Measurements from ENCODE around the gene LRP1B.

Gene LRP1B

DNA sequence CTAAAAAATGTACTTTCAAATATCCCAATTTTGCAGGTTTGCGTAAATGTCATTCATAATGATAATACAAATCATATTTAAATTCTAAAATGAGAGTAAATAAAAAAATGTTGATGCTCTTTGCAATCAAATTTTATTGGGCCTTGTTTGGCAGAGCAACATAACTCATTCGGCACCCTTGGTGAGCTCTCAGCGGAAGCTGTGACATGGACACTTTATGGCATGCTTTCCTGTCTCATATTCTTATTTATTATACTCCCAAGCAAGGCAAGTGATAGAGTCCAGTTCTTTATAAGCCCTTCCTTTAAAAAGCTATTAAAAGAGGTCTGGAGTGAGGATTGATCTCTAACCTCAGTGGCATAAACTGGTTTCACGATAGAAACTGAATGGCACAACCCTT, 1857.4 kb downstream of the LRP1B start:
- H3K4me3 ChIP-seq (ENCODE audit: low read length): no peak overlapping the region
- H3K4me2 ChIP-seq (ENCODE audit: low read length): no peak overlapping the region
- no peaks in the 10 kb centered on the region for H3K27me3 ChIP-seq (ENCODE audit: control insufficient read depth, low read length)
- no peak overlapping the region for H3K27ac ChIP-seq (ENCODE audit: low read depth, low read length)
- H3K9me2 ChIP-seq (replicated peaks; ENCODE audit: control insufficient read depth, low read length): no peaks in the 10 kb centered on the region; the same call in 1 of the 2 replicates
- TF ChIP-seq EZH2phosphoT487 (IDR thresholded peaks at IDR 0.05; ENCODE audit: borderline replicate concordance, low read length): no peak
- TF ChIP-seq, protein P1, sequence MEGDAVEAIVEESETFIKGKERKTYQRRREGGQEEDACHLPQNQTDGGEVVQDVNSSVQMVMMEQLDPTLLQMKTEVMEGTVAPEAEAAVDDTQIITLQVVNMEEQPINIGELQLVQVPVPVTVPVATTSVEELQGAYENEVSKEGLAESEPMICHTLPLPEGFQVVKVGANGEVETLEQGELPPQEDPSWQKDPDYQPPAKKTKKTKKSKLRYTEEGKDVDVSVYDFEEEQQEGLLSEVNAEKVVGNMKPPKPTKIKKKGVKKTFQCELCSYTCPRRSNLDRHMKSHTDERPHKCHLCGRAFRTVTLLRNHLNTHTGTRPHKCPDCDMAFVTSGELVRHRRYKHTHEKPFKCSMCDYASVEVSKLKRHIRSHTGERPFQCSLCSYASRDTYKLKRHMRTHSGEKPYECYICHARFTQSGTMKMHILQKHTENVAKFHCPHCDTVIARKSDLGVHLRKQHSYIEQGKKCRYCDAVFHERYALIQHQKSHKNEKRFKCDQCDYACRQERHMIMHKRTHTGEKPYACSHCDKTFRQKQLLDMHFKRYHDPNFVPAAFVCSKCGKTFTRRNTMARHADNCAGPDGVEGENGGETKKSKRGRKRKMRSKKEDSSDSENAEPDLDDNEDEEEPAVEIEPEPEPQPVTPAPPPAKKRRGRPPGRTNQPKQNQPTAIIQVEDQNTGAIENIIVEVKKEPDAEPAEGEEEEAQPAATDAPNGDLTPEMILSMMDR (IDR thresholded peaks at IDR 0.05; ENCODE audit: low read depth, low read length, poor library complexity, severe bottlenecking): no peak
- no peaks in the 10 kb centered on the region for H3K4me1 ChIP-seq (ENCODE audit: control insufficient read depth, low read length)
- H3F3A ChIP-seq (ENCODE audit: control insufficient read depth, insufficient read depth): no peaks in the 10 kb centered on the region
- H3K9me3 ChIP-seq (ENCODE audit: control insufficient read depth, insufficient read depth, low read length): no peaks in the 10 kb centered on the region
- H4K20me1 ChIP-seq (ENCODE audit: control insufficient read depth, insufficient read depth, low read depth, low read length): no peaks in the 10 kb centered on the region
- no peaks in the 10 kb centered on the region for H3K36me3 ChIP-seq (ENCODE audit: control insufficient read depth, low read length)
- no peaks in the 10 kb centered on the region for H3K79me2 ChIP-seq (ENCODE audit: control insufficient read depth, low read length)

DNA sequence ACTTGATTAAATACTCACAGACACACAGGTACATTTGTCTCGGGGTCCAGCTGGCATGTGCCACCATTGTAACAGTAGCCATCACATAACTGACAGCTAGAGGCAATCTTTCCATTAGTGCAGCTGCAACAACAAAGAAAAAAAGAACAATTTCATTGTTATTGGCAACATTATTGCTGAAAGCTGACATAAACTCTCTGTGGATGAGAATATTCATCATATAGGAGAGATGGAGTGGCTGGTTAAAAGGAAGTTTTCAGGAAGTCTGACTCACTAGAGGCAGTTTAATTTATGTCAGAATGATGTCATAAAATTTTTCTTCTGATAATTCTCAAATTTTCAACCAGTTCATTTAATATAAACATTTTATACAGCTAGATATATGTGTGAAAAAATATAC, 1860.6 kb downstream of the LRP1B start:
- Histone ChIP-seq H4K20me1 (ENCODE audit: control insufficient read depth, insufficient read depth, low read depth, low read length) (no peaks in the 10 kb centered on the region), H3K9me2 (replicated peaks; ENCODE audit: control insufficient read depth, low read length) (no peaks in the 10 kb centered on the region; the same call in 1 of the 2 replicates), H3K9me3 (ENCODE audit: control insufficient read depth, insufficient read depth, low read length) (no peaks in the 10 kb centered on the region), H3K27ac (ENCODE audit: low read depth, low read length) (no peak overlapping the region), H3K36me3 (ENCODE audit: control insufficient read depth, low read length) (no peaks in the 10 kb centered on the region), H3K79me2 (ENCODE audit: control insufficient read depth, low read length) (no peaks in the 10 kb centered on the region), H3K4me3 (ENCODE audit: low read length) (no peak overlapping the region), H3K4me2 (ENCODE audit: low read length) (no peak overlapping the region), H3F3A (ENCODE audit: control insufficient read depth, insufficient read depth) (no peaks in the 10 kb centered on the region), H3K4me1 (ENCODE audit: control insufficient read depth, low read length) (no peaks in the 10 kb centered on the region), H3K27me3 (ENCODE audit: control insufficient read depth, low read length) (no peaks in the 10 kb centered on the region)
- TF ChIP-seq EZH2phosphoT487 (IDR thresholded peaks at IDR 0.05; ENCODE audit: borderline replicate concordance, low read length): no peak
- TF ChIP-seq, protein P1 (IDR thresholded peaks at IDR 0.05; ENCODE audit: low read depth, low read length, poor library complexity, severe bottlenecking): no peak

DNA sequence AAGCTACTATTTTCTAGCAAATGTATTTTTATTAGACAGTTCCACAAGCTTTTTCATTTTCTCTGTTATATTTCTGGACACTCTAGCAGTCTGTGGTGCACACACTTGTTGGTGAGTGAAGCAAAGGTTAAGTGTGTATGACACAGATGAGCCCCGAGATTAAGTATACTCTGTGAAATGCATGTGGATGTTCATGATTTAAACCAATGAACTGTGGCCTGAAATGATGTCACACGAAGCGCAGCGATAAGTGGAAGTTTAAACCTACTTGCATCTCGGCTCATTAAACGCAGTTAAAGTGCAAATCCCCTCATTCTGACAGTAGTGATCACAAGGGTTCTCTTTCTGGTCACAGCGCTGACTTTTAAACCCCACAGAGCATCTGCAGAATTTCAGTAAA, 1861.8 kb downstream of the LRP1B start:
- TF ChIP-seq, protein P1 (IDR thresholded peaks at IDR 0.05; ENCODE audit: low read depth, low read length, poor library complexity, severe bottlenecking): no peak
- H3F3A ChIP-seq (ENCODE audit: control insufficient read depth, insufficient read depth): no peaks in the 10 kb centered on the region

DNA sequence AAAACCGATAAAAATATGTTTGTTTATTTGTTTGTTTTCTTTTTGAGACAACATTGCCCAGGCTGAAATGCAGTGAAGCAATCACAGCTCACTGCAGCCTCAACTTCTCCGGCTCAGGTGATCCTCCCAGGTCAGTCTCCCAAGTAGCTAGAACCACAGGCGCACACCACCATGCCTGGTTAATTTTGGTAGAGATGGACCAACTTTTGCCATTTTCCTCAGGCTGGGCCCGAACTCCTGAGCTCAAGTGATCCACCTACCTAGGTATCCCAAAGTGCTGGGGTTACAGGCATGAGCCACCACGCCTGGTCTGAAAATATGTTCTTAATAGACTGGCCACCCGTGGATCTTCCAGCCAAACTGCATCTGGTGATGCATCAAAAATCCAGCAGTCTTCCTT, 1867.9 kb downstream of the LRP1B start:
- no peaks in the 10 kb centered on the region for H3K79me2 ChIP-seq (ENCODE audit: control insufficient read depth, low read length)
- no peaks in the 10 kb centered on the region for H3F3A ChIP-seq (ENCODE audit: control insufficient read depth, insufficient read depth)
- H3K27me3 ChIP-seq (ENCODE audit: control insufficient read depth, low read length): no peaks in the 10 kb centered on the region
- no peak overlapping the region for H3K4me2 ChIP-seq (ENCODE audit: low read length)
- no peaks in the 10 kb centered on the region for H3K9me2 ChIP-seq (replicated peaks; ENCODE audit: control insufficient read depth, low read length)
- H3K4me3 ChIP-seq (ENCODE audit: low read length): no peak overlapping the region
- no peak overlapping the region for H3K27ac ChIP-seq (ENCODE audit: low read depth, low read length)
- no peak for TF ChIP-seq EZH2phosphoT487 (IDR thresholded peaks at IDR 0.05; ENCODE audit: borderline replicate concordance, low read length)
- TF ChIP-seq, protein P1 (IDR thresholded peaks at IDR 0.05; ENCODE audit: low read depth, low read length, poor library complexity, severe bottlenecking): no peak
- no peaks in the 10 kb centered on the region for H3K9me3 ChIP-seq (ENCODE audit: control insufficient read depth, insufficient read depth, low read length)
- no peaks in the 10 kb centered on the region for H4K20me1 ChIP-seq (ENCODE audit: control insufficient read depth, insufficient read depth, low read depth, low read length)
- H3K4me1 ChIP-seq (ENCODE audit: control insufficient read depth, low read length): no peaks in the 10 kb centered on the region
- H3K36me3 ChIP-seq (ENCODE audit: control insufficient read depth, low read length): no peaks in the 10 kb centered on the region

More for the DNA sequence above, 1861.8 kb downstream of the LRP1B start:
- H3K4me1 ChIP-seq (ENCODE audit: control insufficient read depth, low read length): no peaks in the 10 kb centered on the region
- H3K4me3 ChIP-seq (ENCODE audit: low read length): no peak overlapping the region
- H3K36me3 ChIP-seq (ENCODE audit: control insufficient read depth, low read length): no peaks in the 10 kb centered on the region
- no peak overlapping the region for H3K27ac ChIP-seq (ENCODE audit: low read depth, low read length)
- H3K27me3 ChIP-seq (ENCODE audit: control insufficient read depth, low read length): no peaks in the 10 kb centered on the region
- H3K9me2 ChIP-seq (replicated peaks; ENCODE audit: control insufficient read depth, low read length): no peaks in the 10 kb centered on the region; the same call in 1 of the 2 replicates
- no peaks in the 10 kb centered on the region for H3K79me2 ChIP-seq (ENCODE audit: control insufficient read depth, low read length)
- no peak overlapping the region for H3K4me2 ChIP-seq (ENCODE audit: low read length)
- H4K20me1 ChIP-seq (ENCODE audit: control insufficient read depth, insufficient read depth, low read depth, low read length): no peaks in the 10 kb centered on the region
- no peaks in the 10 kb centered on the region for H3K9me3 ChIP-seq (ENCODE audit: control insufficient read depth, insufficient read depth, low read length)
